Activated T-cell treated with anti-CD3 and anti-CD28 coated beads for 24 hours (primary cell): ENCODE data around the gene YIPF4.
"Not testable (repeated sequence)": the region's sequence is repeated elsewhere in the genome, so short reads cannot be mapped to it uniquely, and the experiment has no call there.

Source experiments
- DNase-seq: peaks from one replicate; pipeline ENCODE4 v3.0.0-alpha.2; 2020; ENCODE audit warnings: low read depth

YIPF4 gene

GRCh38 chr2:32277674-32278477 is at the start of gene YIPF4:
YIPF4 (plus strand) TSS chr2:32277904; CDS start chr2:32278156, 252 bp downstream.
- DNase-seq = peak; percentile 86

GRCh38 chr2:32228181-32228580 is 49.5 kb upstream of the YIPF4 start:
- no peak for DNase-seq

GRCh38 chr2:32229635-32230034 is 48.1 kb upstream of the YIPF4 start:
- DNase-seq = no peak

GRCh38 chr2:32231959-32232358 is 45.7 kb upstream of the YIPF4 start:
- DNase-seq = no peak

GRCh38 chr2:32235315-32235714 is 42.4 kb upstream of the YIPF4 start:
- DNase-seq = no peak

- DNase-seq = no peak
Observed at GRCh38 chr2:32237488-32237887, 40.2 kb upstream of the YIPF4 start.

GRCh38 chr2:32237996-32238395 is 39.7 kb upstream of the YIPF4 start:
- no peak for DNase-seq

- no peak for DNase-seq
Observed at GRCh38 chr2:32242331-32242730, 35.4 kb upstream of the YIPF4 start.

- no peak for DNase-seq
Observed at GRCh38 chr2:32246911-32247310, 30.8 kb upstream of the YIPF4 start.

- no peak for DNase-seq
Observed at GRCh38 chr2:32248299-32248698, 29.4 kb upstream of the YIPF4 start.

GRCh38 chr2:32249731-32250236 is 27.9 kb upstream of the YIPF4 start:
- no peak for DNase-seq

GRCh38 chr2:32250290-32250689 is 27.4 kb upstream of the YIPF4 start:
- no peak for DNase-seq

GRCh38 chr2:32258242-32258641 is 19.5 kb upstream of the YIPF4 start:
- DNase-seq = no peak

GRCh38 chr2:32260376-32260775 is 17.3 kb upstream of the YIPF4 start:
- no peak for DNase-seq

GRCh38 chr2:32262105-32262504 is 15.6 kb upstream of the YIPF4 start:
- no peak for DNase-seq

- no peak for DNase-seq
Observed at GRCh38 chr2:32264422-32265105, 13.1 kb upstream of the YIPF4 start, which contains the start of gene NLRC4. NLRC4 (minus strand) TSS chr2:32264886; CDS start chr2:32256775, 8,111 bp downstream.

- DNase-seq = no peak
Observed at GRCh38 chr2:32271063-32271462, 6.6 kb upstream of the YIPF4 start.

- DNase-seq = no peak
Observed at GRCh38 chr2:32272279-32272678, 5.4 kb upstream of the YIPF4 start.

- DNase-seq = no peak
Observed at GRCh38 chr2:32274289-32274688, 3.4 kb upstream of the YIPF4 start.

GRCh38 chr2:32275790-32276189 is 1.9 kb upstream of the YIPF4 start:
- not testable (repeated sequence) for DNase-seq

- DNase-seq = no peak
Observed at GRCh38 chr2:32277363-32277673, 386 bp upstream of the YIPF4 start.

- DNase-seq = no peak
Observed at GRCh38 chr2:32278478-32278853, 762 bp downstream of the YIPF4 start.

GRCh38 chr2:32284321-32284720 is 6.6 kb downstream of the YIPF4 start:
- no peak for DNase-seq
